GM21423 (cell line): Measurements from ENCODE around the gene DNHD1.

ENCODE experiments used
- ATAC-seq: cut with Tn5 transposase; IDR thresholded peaks from one replicate; pipeline ENCODE4 v1.9.1; 2021; ENCODE audit warnings: mild to moderate bottlenecking, moderate library complexity; ENCODE audit not compliant: unreplicated experiment

The DNHD1 gene

GRCh38 chr11:6563121-6563619, 66.1 kb downstream of the DNHD1 start:
- no peak for ATAC-seq

GRCh38 chr11:6563667-6564066, 66.6 kb downstream of the DNHD1 start:
- ATAC-seq = no peak

- no peak for ATAC-seq
These were observed 68.2 kb downstream of the DNHD1 start for GRCh38 chr11:6565325-6565724.

DNA sequence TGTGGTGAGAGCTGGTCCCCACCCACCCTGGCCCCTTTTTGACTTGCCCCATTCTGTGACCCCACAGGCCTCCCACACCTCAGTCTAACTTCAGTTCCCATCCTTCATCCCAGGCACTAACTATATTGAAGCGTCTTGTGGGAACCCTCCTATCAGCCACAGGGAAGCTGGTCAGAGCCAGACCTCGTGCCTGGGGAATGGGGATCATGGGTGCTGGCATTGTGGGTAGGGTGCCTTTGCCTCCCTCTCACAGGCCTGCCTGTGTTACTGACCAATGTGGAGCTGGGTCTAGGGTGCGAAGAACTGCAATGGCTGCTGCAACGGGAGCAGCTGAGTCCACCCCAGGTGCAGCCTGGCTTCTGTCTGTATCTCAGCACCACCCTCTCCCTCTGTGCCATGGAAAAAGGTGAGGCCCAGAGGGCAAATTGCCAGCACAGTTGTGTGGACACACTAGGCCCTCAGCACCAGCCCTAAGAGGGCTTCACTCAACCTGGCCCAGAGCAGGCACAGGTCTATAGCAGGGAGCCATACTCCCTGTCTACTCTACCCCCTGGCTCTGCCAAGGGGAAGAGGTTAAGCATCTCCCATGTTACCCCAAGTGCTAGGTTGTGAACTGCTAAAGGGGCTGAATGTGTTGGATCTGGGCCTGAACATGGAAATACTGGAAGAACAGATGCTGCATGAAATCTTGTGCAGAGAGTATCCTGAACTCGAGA, 69.1 kb downstream of the DNHD1 start:
- no peak for ATAC-seq

- ATAC-seq = no peak
These were observed 69.8 kb downstream of the DNHD1 start for GRCh38 chr11:6566704-6567370.

DNA sequence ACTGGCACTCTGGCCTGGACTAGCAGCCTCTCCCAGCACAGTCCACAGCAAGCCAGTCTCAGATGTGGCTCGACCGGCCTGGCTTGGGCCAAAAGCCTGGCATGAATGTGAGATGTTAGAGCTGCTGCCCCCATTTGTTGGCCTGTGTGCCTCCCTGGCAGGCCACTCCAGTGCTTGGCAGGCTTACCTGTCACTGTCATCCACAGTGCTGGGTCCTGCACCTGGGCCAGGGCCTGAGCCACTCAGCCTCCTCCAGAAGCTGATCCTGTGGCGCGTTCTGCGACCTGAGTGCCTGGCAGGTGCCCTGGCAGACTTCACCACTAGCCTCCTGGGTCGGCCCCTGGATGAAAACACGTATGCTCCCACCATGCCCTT, 70.3 kb downstream of the DNHD1 start:
- ATAC-seq = no peak

DNA sequence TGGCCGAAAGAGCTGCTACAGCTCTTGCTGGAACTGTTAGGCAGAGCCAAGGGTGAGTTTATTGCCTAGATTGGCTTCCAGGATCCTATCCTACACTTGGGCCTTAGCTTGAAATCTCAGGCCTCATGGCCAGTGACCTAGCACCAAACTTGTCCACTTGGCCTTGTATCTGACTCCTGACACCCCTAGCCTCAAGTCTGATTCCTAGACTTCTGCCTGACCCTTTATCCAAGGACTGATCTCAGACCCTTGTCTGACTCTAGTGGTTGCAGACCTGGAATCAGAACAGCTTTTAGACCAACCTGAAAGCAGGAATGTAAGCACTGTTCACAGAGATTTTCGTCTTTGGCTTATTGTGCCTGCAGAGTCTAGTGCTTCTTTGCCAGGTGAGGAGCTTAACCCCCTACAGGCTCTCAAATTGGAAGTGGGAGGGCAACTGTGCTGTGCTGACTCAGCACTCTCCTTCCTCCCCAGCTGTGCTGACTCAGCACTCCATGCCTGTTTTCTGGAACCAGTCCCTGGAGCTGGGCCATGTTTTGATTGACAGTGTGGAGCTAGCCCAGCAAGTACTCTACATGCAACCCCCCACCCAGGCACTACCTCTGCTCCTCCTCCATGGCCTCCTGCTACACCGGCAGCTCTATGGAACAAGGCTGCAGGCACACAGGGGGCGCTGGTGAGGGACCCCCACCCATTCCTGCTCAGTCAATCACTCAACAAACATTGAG, 71.3 kb downstream of the DNHD1 start:
- no peak for ATAC-seq

DNA sequence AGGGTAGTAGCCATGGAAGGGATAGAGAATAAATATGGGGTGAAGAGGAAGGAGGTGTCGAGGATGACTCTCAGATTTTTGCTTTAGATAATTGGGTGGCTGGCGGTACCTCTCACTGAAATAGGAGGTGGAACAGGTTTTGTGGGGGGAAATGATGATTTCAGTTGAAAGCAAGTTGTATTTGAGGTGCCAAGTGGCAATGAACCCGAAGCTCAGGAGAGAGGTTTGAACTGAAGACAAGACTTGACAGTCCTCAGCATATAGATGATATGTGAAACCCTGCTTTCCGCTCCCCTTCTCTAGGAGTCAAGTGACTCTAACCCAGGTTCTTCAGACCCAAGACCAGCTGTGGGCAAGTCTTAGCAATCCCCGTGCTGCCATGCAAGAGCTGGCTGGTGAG, 72.6 kb downstream of the DNHD1 start:
- ATAC-seq = no peak

DNA sequence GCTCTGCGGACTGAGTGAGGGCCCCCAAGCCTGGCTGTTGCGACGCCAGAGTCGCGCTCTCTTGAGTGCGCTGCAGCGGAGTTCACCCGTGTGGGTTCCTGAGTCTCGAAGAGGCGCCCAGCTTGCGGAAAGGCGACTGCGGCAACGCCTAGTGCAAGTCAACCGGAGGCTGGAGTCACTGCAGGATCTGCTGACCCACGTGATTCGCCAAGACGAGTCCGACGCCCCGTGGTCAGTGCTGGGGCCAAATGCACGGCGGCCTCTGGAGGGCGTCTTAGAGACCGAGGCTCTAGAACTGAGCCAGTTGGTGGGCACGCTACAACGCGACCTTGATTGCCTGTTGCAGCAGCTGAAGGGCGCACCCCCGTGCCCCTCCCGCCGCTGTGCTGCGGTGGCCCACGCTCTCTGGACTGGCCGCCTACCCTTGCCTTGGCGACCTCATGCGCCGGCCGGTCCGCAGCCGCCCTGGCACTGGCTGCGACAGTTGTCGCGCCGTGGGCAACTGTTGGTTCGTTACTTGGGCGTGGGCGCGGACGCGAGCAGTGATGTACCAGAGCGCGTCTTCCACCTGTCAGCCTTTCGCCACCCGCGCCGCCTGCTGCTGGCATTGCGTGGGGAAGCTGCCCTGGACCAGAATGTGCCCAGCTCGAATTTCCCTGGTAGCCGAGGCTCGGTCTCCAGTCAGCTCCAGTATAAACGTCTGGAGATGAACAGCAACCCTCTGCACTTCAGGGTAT, 73.8 kb downstream of the DNHD1 start:
- no peak for ATAC-seq

DNA sequence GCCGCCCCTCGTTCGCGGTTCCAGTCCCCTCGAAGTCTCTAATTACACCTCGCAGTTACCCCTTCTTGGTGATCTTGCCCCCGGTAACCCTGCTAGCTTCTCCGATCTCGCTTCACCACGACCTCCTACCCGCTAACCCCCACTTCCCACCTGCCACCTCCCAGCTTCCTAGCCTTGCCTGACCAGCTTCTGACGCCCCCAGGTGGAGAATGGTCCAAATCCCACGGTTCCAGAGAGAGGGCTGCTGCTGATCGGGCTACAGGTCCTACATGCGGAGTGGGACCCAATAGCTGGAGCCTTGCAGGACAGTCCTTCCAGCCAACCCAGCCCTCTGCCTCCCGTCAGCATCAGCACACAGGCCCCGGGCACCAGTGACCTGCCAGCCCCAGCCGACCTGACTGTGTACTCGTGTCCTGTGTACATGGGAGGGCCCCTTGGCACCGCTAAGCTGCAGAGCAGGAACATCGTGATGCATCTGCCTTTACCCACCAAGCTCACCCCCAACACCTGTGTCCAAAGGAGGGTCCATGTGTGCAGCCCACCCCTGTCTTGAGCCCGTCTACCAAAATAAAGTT, 74.4 kb downstream of the DNHD1 start:
- ATAC-seq = no peak

- no peak for ATAC-seq
These were observed 75.1 kb downstream of the DNHD1 start for GRCh38 chr11:6572215-6572614.

GRCh38 chr11:6574816-6575715, 78.0 kb downstream of the DNHD1 start:
- ATAC-seq = no peak

GRCh38 chr11:6576471-6577373, 79.6 kb downstream of the DNHD1 start:
- no peak for ATAC-seq

DNA sequence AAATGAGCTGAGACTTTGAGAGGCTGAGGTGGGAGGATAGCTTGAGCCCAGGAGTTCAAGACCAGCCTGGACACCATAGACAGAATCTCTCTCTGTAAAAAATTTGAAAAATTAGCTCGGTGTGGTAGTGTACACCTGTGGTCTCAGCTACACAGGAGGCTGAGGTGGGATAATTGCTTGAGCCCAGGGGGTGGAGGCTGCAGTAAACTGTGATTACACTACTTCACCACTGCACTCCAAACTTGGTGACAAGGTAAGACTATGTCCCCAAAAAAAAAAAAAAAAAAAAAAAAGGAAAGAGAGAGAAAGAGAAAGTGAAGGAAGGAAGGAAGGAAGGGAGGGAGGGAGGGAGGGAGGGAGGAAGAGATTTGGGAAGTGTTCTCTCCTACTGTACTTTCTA, 81.1 kb downstream of the DNHD1 start:
- no peak for ATAC-seq

DNA sequence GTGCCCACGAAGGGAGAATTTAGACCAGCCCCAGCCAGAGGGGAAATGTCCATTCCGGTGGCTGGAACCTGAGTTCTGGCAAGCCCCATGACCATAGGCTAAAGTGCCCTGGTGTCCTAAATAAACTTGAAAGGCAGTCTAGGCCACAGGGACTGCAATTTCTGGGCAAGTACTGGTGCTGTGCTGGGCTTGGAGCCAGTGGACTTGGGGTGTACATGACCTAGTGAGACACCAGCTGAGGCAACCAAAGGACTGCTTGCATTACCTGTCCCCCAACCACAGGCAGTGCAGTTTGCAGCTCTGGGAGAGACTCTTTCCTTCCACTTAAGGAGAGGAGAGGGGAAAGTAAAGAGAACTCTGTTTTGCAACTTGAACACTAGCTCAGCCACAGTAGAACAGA, 82.6 kb downstream of the DNHD1 start:
- ATAC-seq = no peak

DNA sequence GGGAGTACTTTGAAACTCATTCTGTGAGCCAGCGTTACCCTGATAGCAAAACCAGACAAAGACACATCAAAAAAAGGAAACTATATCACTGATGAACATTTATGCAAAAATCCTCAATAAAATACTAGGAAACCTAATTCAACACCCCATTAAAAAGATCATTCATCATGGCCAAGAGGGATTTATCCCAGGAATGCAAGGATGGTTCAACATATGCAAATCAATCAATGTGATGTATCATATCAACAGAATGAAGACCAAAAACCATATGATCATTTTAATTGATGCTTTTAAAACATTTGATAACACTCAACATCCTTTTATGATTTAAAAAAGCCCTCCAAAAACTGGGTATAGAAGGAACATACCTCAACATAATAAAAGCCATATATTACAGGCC, 86.5 kb downstream of the DNHD1 start:
- no peak for ATAC-seq

DNA sequence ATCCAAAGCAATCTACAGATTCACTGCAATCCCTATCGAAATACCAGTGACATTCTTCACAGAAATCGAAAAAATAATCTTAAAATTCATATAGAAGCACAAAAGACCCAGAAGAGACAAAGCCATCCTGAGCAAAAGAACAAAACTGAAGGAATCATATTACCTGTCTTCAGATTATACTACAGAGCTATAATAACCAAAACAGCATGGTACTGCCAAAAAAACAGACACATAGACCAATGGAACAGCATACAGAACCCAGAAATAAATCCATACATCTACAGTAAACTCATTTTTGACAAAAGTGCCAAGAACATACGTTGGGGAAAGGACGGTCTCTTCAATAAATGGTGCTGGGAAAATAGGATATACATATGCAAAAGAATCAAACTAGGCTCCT, 87.4 kb downstream of the DNHD1 start:
- ATAC-seq = no peak

GRCh38 chr11:6586434-6587359, 89.6 kb downstream of the DNHD1 start:
- no peak for ATAC-seq
